SK-N-SH (cell line): ENCODE measurements around the gene HTR1E. TPM values are rescaled to one million over a fixed set of nuclear protein-coding genes. Genes with fewer than 3 reads are reported as not detected.

Experiments
- CTCF ChIA-PET: fragments of 300-600, 350-600 bp; formaldehyde crosslinking; extraction: SDS; loops from one replicate; lab custom pipeline; 2021; lab: Yijun Ruan, JAX
- POLR2A ChIA-PET: fragments of 350-600 bp; sonication (Branson Sonifier 250); formaldehyde crosslinking; extraction: SDS; loops from one replicate; lab custom pipeline; 2020; ENCODE audit warnings: antibody characterized with exemption, inconsistent platforms; lab: Yijun Ruan, JAX
- DNase-seq: peaks from one replicate; pipeline ENCODE4 v3.0.0; 2012
- H2AFZ ChIP-seq: fragments of 200-600 bp; sonication (generic); 2 replicates; pipeline ENCODE4 v1.8.1; 2016; ENCODE audit warnings: antibody characterized with exemption, mild to moderate bottlenecking, low read depth
- H3F3A ChIP-seq: fragments of 200-600 bp; sonication (generic); replicated peaks from 2 replicates; pipeline ENCODE3; 2016; ENCODE audit warnings: antibody characterized with exemption, mild to moderate bottlenecking; ENCODE audit not compliant: insufficient read depth
- H3K27ac ChIP-seq, 2 experiments: fragments of 200-500 bp in 1 of 2; fragments of 200-600 bp in 1 of 2; sonication (Bioruptor generic) in 1 of 2; sonication (generic), shearing (Covaris generic) in 1 of 2; 2 replicates each; pipeline versions ENCODE4 v1.5.1 to v1.6.1; 2014 to 2016; ENCODE audit warnings: low read depth in 2 of 2, inconsistent platforms in 1 of 2, low read length in 1 of 2, mild to moderate bottlenecking in 1 of 2, mixed read lengths in 1 of 2
- H3K27me3 ChIP-seq: fragments of 200-600 bp; sonication (generic), shearing (Covaris generic); 2 replicates; pipeline ENCODE4 v1.6.1; 2016; ENCODE audit warnings: mixed run types; ENCODE audit not compliant: insufficient read depth
- H3K36me3 ChIP-seq, 2 experiments: fragments of 200-500 bp in 1 of 2; fragments of 200-600 bp in 1 of 2; sonication (Bioruptor generic) in 1 of 2; sonication (generic) in 1 of 2; replicated peaks in 1 of 2; 2 replicates each; pipeline versions ENCODE3 to v1.5.1; 2014 to 2016; ENCODE audit warnings: low read length in 1 of 2, mild to moderate bottlenecking in 1 of 2; ENCODE audit not compliant: insufficient read depth in 2 of 2, control insufficient read depth in 1 of 2
- H3K4me1 ChIP-seq, 2 experiments: fragments of 200-500 bp in 1 of 2; fragments of 200-600 bp in 1 of 2; sonication (Bioruptor generic) in 1 of 2; sonication (generic), shearing (Covaris generic) in 1 of 2; 2 replicates each; pipeline versions ENCODE4 v1.5.1 to v1.6.1; 2014 to 2016; ENCODE audit warnings: low read depth in 1 of 2, low read length in 1 of 2, mixed run types in 1 of 2; ENCODE audit not compliant: insufficient read depth in 2 of 2, control insufficient read depth in 1 of 2
- H3K4me2 ChIP-seq: fragments of 200-600 bp; sonication (generic), shearing (Covaris generic); 2 replicates; pipeline ENCODE4 v1.6.1; 2017; ENCODE audit warnings: mixed run types
- H3K4me3 ChIP-seq, 2 experiments: fragments of 200-500 bp in 1 of 2; fragments of 200-600 bp in 1 of 2; sonication (Bioruptor generic) in 1 of 2; sonication (generic), shearing (Covaris generic) in 1 of 2; 2 replicates each; pipeline versions ENCODE4 v1.5.1 to v1.8.1; 2014 to 2016; ENCODE audit warnings: low read depth in 2 of 2, inconsistent platforms in 1 of 2, low read length in 1 of 2, mild to moderate bottlenecking in 1 of 2, mixed read lengths in 1 of 2, moderate library complexity in 1 of 2
- H3K79me2 ChIP-seq: fragments of 200-600 bp; sonication (generic); 2 replicates; pipeline ENCODE4 v1.8.1; 2017; ENCODE audit warnings: mild to moderate bottlenecking; ENCODE audit not compliant: insufficient read depth
- H3K9ac ChIP-seq: fragments of 200-600 bp; sonication (generic); 2 replicates; pipeline ENCODE4 v1.6.1; 2017; ENCODE audit warnings: mixed run types
- H3K9me2 ChIP-seq: fragments of 200-600 bp; sonication (generic); 2 replicates; pipeline ENCODE4 v1.6.1; 2017; ENCODE audit warnings: mixed run types
- H3K9me3 ChIP-seq: fragments of 200-600 bp; sonication (generic); 2 replicates; pipeline ENCODE4 v1.6.1; 2017; ENCODE audit warnings: mixed run types, mild to moderate bottlenecking, moderate library complexity
- H4K20me1 ChIP-seq: fragments of 200-600 bp; sonication (generic); 2 replicates; pipeline ENCODE4 v1.6.1; 2017; ENCODE audit warnings: mild to moderate bottlenecking, mixed run types; ENCODE audit not compliant: insufficient read depth
- CTCF ChIP-seq: fragments of 200-600 bp; sonication (generic); IDR thresholded peaks from 2 replicates; pipeline ENCODE4 v1.6.1; 2017; ENCODE audit warnings: antibody characterized with exemption, mild to moderate bottlenecking, moderate library complexity
- GABPA ChIP-seq: IDR thresholded peaks from 2 replicates; pipeline ENCODE4 v1.4.0; 2012; ENCODE audit warnings: low read depth, mild to moderate bottlenecking
- IRF3 ChIP-seq: fragments of 150-350 bp; IDR thresholded peaks from 2 replicates; pipeline ENCODE4 v1.6.1; 2016; ENCODE audit warnings: mild to moderate bottlenecking, low read depth, low read length
- MAX ChIP-seq: IDR thresholded peaks from 2 replicates; pipeline ENCODE4 v1.4.0; 2012; ENCODE audit warnings: low read depth
- MEF2A ChIP-seq: IDR thresholded peaks from 2 replicates; pipeline ENCODE4 v1.4.0; 2012; ENCODE audit warnings: low read depth, borderline replicate concordance
- NFIC ChIP-seq: IDR thresholded peaks from 2 replicates; pipeline ENCODE4 v1.4.0; 2012; ENCODE audit warnings: borderline replicate concordance
- NRF1 ChIP-seq: IDR thresholded peaks from 2 replicates; pipeline ENCODE4 v1.6.1; 2012; ENCODE audit warnings: low read depth, mild to moderate bottlenecking, low read length
- RAD21 ChIP-seq: IDR thresholded peaks from 2 replicates; pipeline ENCODE4 v1.6.1; 2012; ENCODE audit warnings: mild to moderate bottlenecking, low read length
- RFX5 ChIP-seq: IDR thresholded peaks from 2 replicates; pipeline ENCODE4 v1.6.1; 2012; ENCODE audit warnings: mild to moderate bottlenecking, improper control_type of control experiment, low read length
- RXRA ChIP-seq: IDR thresholded peaks from 2 replicates; pipeline ENCODE4 v1.4.0; 2012; ENCODE audit warnings: low read depth, mild to moderate bottlenecking, borderline replicate concordance
- SMC3 ChIP-seq: IDR thresholded peaks from 2 replicates; pipeline ENCODE4 v1.6.1; 2012; ENCODE audit warnings: low read depth, low read length, improper control_type of control experiment
- TAF1 ChIP-seq: IDR thresholded peaks from 2 replicates; pipeline ENCODE4 v1.6.1; 2012; ENCODE audit warnings: low read depth, mild to moderate bottlenecking, low read length, moderate library complexity, borderline replicate concordance
- TCF12 ChIP-seq: IDR thresholded peaks from 2 replicates; pipeline ENCODE4 v1.4.0; 2012
- TEAD4 ChIP-seq: IDR thresholded peaks from 2 replicates; pipeline ENCODE4 v1.4.0; 2012; ENCODE audit warnings: mild to moderate bottlenecking, borderline replicate concordance; ENCODE audit not compliant: insufficient read depth
- USF2 ChIP-seq: fragments of 150-350 bp; IDR thresholded peaks from 2 replicates; pipeline ENCODE4 v1.6.1; 2017; ENCODE audit warnings: antibody characterized with exemption, low read length, low read depth, borderline replicate concordance
- YY1 ChIP-seq: IDR thresholded peaks from 2 replicates; pipeline ENCODE4 v1.4.0; 2012; ENCODE audit warnings: low read depth, mild to moderate bottlenecking
- whole genome bisulfite sequencing: methylation state at CpG from one replicate; pipeline ENCODE4 v1.1.6; 2017; ENCODE audit warnings: low lambda C conversion rate; 5-methylcytosine and 5-hydroxymethylcytosine counted together
- polyA plus RNA-seq, 3 experiments: library from polyadenylated mRNA; depleted of rRNA; stranded (reverse); fragments of >200 nt; gene quantifications; 2 replicates each; pipeline ENCODE4 v1.2.3, GENCODE V29; 2012

The HTR1E gene
- polyA plus RNA-seq (2012; rRNA removed) = 0.02 and 0.03 TPM in 2 replicates
- polyA plus RNA-seq (2012; cell fraction: cytosol; rRNA removed) = 0.05 and 0.12 TPM in 2 replicates
- polyA plus RNA-seq (2012; cell fraction: nucleus; rRNA removed) = 0.05 and 0.15 TPM in 2 replicates

- TF ChIP-seq SMC3 (peak; percentile 65; the same call in 1 of the 2 replicates), RAD21 (peak; percentile 86), NRF1 (no peak), NFIC (no peak), CTCF (peak; percentile 57)
- H3F3A ChIP-seq = no peaks in the 10 kb centered on the region
- H3K79me2 ChIP-seq = no peaks in the 10 kb centered on the region
- peak within 1 kb of the TSS; percentile 50 to 59 for H3K4me3 ChIP-seq
- no peaks in the 10 kb centered on the region for H3K9me2 ChIP-seq
- POLR2A ChIA-PET = interaction anchor here (0.5 to 3.1 kb wide), 13 partner anchors 12 to 1267 kb away, joined by 3 to 25 read pairs (median 4); no protein-coding TSS in a partner anchor
- no peaks in the 10 kb centered on the region for H4K20me1 ChIP-seq
- no peaks in the 10 kb centered on the region for H3K9me3 ChIP-seq
- peaks cover 0 to 15% of the 10 kb centered on the region in 2 experiments; a peak in 1 of 4 replicates for H3K4me1 ChIP-seq
- no peak within 1 kb of the TSS for H3K9ac ChIP-seq
- peak within 1 kb of the TSS; percentile 70 for H3K4me2 ChIP-seq
- H3K27me3 ChIP-seq = peaks cover 9% of the 10 kb centered on the region; the same call in 1 of the 2 replicates
- CTCF ChIA-PET = interaction anchor here (0.5 to 3.9 kb wide), 27 partner anchors 15 to 1186 kb away, joined by 3 to 68 read pairs (median 4); no protein-coding TSS in a partner anchor
- DNase-seq = peak; percentile 86
- peak within 1 kb of the TSS in 1 of 2 experiments; percentile 95; a peak in 2 of 4 replicates for H3K27ac ChIP-seq
- 3% methylated on average over 55 of the region's 55 CpGs for WGBS
- H3K36me3 ChIP-seq = no peaks in the 10 kb centered on the region
- peak within 1 kb of the TSS; percentile 51; the same call in 1 of the 2 replicates for H2AFZ ChIP-seq
Observed at GRCh38 chr6:86937219-86938079, at the start of gene HTR1E. Gene HTR1E (plus strand): TSS chr6:86937528. CDS start chr6:87015335, 77,807 bp downstream.

GRCh38 chr6:86888301-86888700 is 49.0 kb upstream of the HTR1E start:
- no peak overlapping the region for H3K27ac ChIP-seq
- no peaks in the 10 kb centered on the region for H3K27me3 ChIP-seq
- WGBS = 28% methylated on average over 4 of the region's 4 CpGs
- no peak overlapping the region for H3K9ac ChIP-seq
- no peaks in the 10 kb centered on the region for H3K79me2 ChIP-seq
- H3F3A ChIP-seq = no peaks in the 10 kb centered on the region
- no peaks in the 10 kb centered on the region for H3K9me2 ChIP-seq
- ChIA-PET POLR2A (no interaction called here), CTCF (no interaction called here)
- H3K36me3 ChIP-seq = no peaks in the 10 kb centered on the region
- H3K4me3 ChIP-seq = no peak overlapping the region
- DNase-seq = no peak
- H3K9me3 ChIP-seq = no peaks in the 10 kb centered on the region
- no peak overlapping the region for H3K4me2 ChIP-seq
- H2AFZ ChIP-seq = no peak overlapping the region
- no peaks in the 10 kb centered on the region for H4K20me1 ChIP-seq
- H3K4me1 ChIP-seq = no peaks in the 10 kb centered on the region
- TF ChIP-seq YY1 (no peak), MEF2A (no peak), IRF3 (no peak), TAF1 (no peak), GABPA (no peak), NFIC (no peak), NRF1 (no peak), USF2 (no peak), TCF12 (no peak), CTCF (no peak), RXRA (no peak), MAX (no peak), RFX5 (no peak), TEAD4 (no peak)
